Measurements from ENCODE around the gene SH3RF1. TPM values are rescaled to one million over a fixed set of nuclear protein-coding genes. Genes with fewer than 3 reads are reported as not detected.
A peak's percentile ranks its signal among the peaks of the same experiment; 100 is the strongest.

Gene SH3RF1
- total RNA-seq, 1 donor = 41.9 TPM

- TF ChIP-seq CTCF (IDR thresholded peaks at IDR 0.05; ENCODE audit: insufficient read depth, low read depth, low read length) = no peak
- H3K4me3 ChIP-seq (ENCODE audit: low read depth, low read length) = no peak overlapping the region
- DNase-seq (ENCODE audit: low read depth) = no peak
Measured at GRCh38 chr4:169132561-169133305, 138.0 kb downstream of the SH3RF1 start.

GRCh38 chr4:169131556-169132208 lies 139.1 kb downstream of the SH3RF1 start:
- H3K4me3 ChIP-seq (ENCODE audit: low read depth, low read length) = no peak overlapping the region
- no peak for TF ChIP-seq CTCF (IDR thresholded peaks at IDR 0.05; ENCODE audit: insufficient read depth, low read depth, low read length)
- DNase-seq (ENCODE audit: low read depth) = no peak

- no peak overlapping the region for H3K4me3 ChIP-seq (ENCODE audit: low read depth, low read length)
- peak; percentile 62 for DNase-seq (ENCODE audit: low read depth)
- TF ChIP-seq CTCF (IDR thresholded peaks at IDR 0.05; ENCODE audit: insufficient read depth, low read depth, low read length) = no peak
Measured at GRCh38 chr4:169128902-169129301, 141.9 kb downstream of the SH3RF1 start.

GRCh38 chr4:169127314-169127713 lies 143.4 kb downstream of the SH3RF1 start:
- no peak for TF ChIP-seq CTCF (IDR thresholded peaks at IDR 0.05; ENCODE audit: insufficient read depth, low read depth, low read length)
- H3K4me3 ChIP-seq (ENCODE audit: low read depth, low read length) = no peak overlapping the region
- DNase-seq (ENCODE audit: low read depth) = no peak

GRCh38 chr4:169124661-169125060 lies 146.1 kb downstream of the SH3RF1 start:
- TF ChIP-seq CTCF (IDR thresholded peaks at IDR 0.05; ENCODE audit: insufficient read depth, low read depth, low read length) = no peak
- DNase-seq (ENCODE audit: low read depth) = peak; percentile 60
- no peak overlapping the region for H3K4me3 ChIP-seq (ENCODE audit: low read depth, low read length)

- TF ChIP-seq CTCF (IDR thresholded peaks at IDR 0.05; ENCODE audit: insufficient read depth, low read depth, low read length) = no peak
- DNase-seq (ENCODE audit: low read depth) = no peak
Measured at GRCh38 chr4:169122422-169122821, 148.3 kb downstream of the SH3RF1 start.

More at GRCh38 chr4:169122422-169122821, 148.3 kb downstream of the SH3RF1 start:
- H3K4me3 ChIP-seq (ENCODE audit: low read depth, low read length) = no peak overlapping the region
